Skeletal muscle tissue (tissue), 5 donors: ENCODE results near the gene PKIB. TPM values are rescaled to one million over a fixed set of nuclear protein-coding genes. Genes with fewer than 3 reads are reported as not detected.

Experiments used
- H3K27ac ChIP-seq: one replicate; pipeline ENCODE4 v1.7.0; 2013; ENCODE audit warnings: mild to moderate bottlenecking, low read depth, low read length, inconsistent platforms
- H3K27me3 ChIP-seq, 3 donors: one replicate each; pipeline ENCODE4 v1.7.0; 2013; ENCODE audit warnings: low read length in 3 of 3; ENCODE audit not compliant: control insufficient read depth in 3 of 3, insufficient read depth in 3 of 3
- H3K36me3 ChIP-seq, 3 donors: one replicate each; pipeline ENCODE4 v1.7.0; 2013; ENCODE audit warnings: low read length in 3 of 3; ENCODE audit not compliant: control insufficient read depth in 3 of 3, insufficient read depth in 3 of 3
- H3K4me1 ChIP-seq, 3 donors: one replicate each; pipeline ENCODE4 v1.7.0; 2013; ENCODE audit warnings: low read length in 3 of 3, mild to moderate bottlenecking in 3 of 3; ENCODE audit not compliant: control insufficient read depth in 3 of 3, insufficient read depth in 3 of 3
- H3K4me3 ChIP-seq, 3 donors: one replicate each; pipeline ENCODE4 v1.7.0; 2013; ENCODE audit warnings: low read length in 3 of 3
- H3K9ac ChIP-seq, 3 donors: one replicate each; pipeline ENCODE4 v1.7.0; 2013; ENCODE audit warnings: low read length in 3 of 3, mild to moderate bottlenecking in 3 of 3, moderate library complexity in 2 of 3, low read depth in 1 of 3
- H3K9me3 ChIP-seq, 3 donors: one replicate each; pipeline ENCODE4 v1.7.0; 2013; ENCODE audit warnings: low read length in 3 of 3; ENCODE audit not compliant: control insufficient read depth in 3 of 3
- small RNA-seq: library from RNA; depleted of rRNA; stranded (forward); fragments of <200 nt; gene quantifications from one replicate; pipeline ENCODE3, GENCODE V24; 2014
- total RNA-seq: library from RNA; depleted of rRNA; stranded (reverse); fragments of >200 nt; gene quantifications from one replicate; pipeline ENCODE4 v1.2.3, GENCODE V29; 2014
- donor health status: Osteomylitis.

Gene PKIB
- total RNA-seq, 1 donor from 2014 or later: not detected

- Histone ChIP-seq H3K27ac (no peak overlapping the region), H3K36me3 (no peaks in the 10 kb centered on the region), H3K4me3 (no peak overlapping the region), H3K4me1 (no peaks in the 10 kb centered on the region), H3K9me3 (no peaks in the 10 kb centered on the region), H3K9ac (no peak overlapping the region), H3K27me3 (no peaks in the 10 kb centered on the region)
Observed at GRCh38 chr6:122758927-122759334, 148.7 kb downstream of the PKIB start.

- no peaks in the 10 kb centered on the region for H3K9me3 ChIP-seq
- H3K27me3 ChIP-seq: no peaks in the 10 kb centered on the region
- H3K9ac ChIP-seq: no peak overlapping the region
- H3K4me3 ChIP-seq: no peak overlapping the region
- no peaks in the 10 kb centered on the region for H3K36me3 ChIP-seq
- no peaks in the 10 kb centered on the region for H3K4me1 ChIP-seq
- H3K27ac ChIP-seq: no peak overlapping the region
Observed at GRCh38 chr6:122760330-122760729, 150.1 kb downstream of the PKIB start.

DNA sequence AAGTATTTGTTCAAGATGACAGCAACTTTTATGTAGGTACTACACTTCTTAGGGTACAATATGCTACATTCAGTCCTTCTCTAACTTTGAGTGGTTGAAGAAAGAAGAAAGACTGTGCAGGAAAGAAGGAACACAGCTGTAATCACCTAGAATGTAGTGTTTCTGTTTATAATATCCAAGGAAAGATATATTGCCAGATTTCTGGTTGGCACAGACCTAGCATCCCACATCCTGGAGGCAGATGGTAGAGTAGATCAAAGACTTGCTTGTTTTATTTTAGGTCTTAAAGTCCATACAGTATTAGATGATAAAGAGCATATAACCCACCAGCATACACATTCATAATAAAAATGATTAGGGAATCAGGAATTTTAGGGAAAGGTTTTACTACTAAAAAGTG lies 156.1 kb downstream of the PKIB start:
- Histone ChIP-seq H3K4me3 (no peak overlapping the region), H3K9ac (no peak overlapping the region), H3K27ac (no peak overlapping the region), H3K27me3 (no peaks in the 10 kb centered on the region), H3K9me3 (no peaks in the 10 kb centered on the region), H3K36me3 (no peaks in the 10 kb centered on the region), H3K4me1 (no peaks in the 10 kb centered on the region)

- H3K4me1 ChIP-seq: no peaks in the 10 kb centered on the region
- H3K9me3 ChIP-seq: no peaks in the 10 kb centered on the region
- no peak overlapping the region for H3K9ac ChIP-seq
- no peak overlapping the region for H3K4me3 ChIP-seq
- H3K36me3 ChIP-seq: no peaks in the 10 kb centered on the region
- no peaks in the 10 kb centered on the region for H3K27me3 ChIP-seq
- H3K27ac ChIP-seq: no peak overlapping the region
Observed at GRCh38 chr6:122770835-122771601, 160.8 kb downstream of the PKIB start.

GRCh38 chr6:122772724-122773415 lies 162.7 kb downstream of the PKIB start:
- no peak overlapping the region for H3K9ac ChIP-seq
- H3K4me1 ChIP-seq: no peaks in the 10 kb centered on the region
- H3K27me3 ChIP-seq: no peaks in the 10 kb centered on the region
- H3K36me3 ChIP-seq: no peaks in the 10 kb centered on the region
- no peaks in the 10 kb centered on the region for H3K9me3 ChIP-seq
- H3K27ac ChIP-seq: no peak overlapping the region
- no peak overlapping the region for H3K4me3 ChIP-seq

Small RNA genes lying within 50 kb of the gene (small RNA-seq; reads per million reads assigned to genes)
- not detected for gene RN7SL564P

Other genes starting within 250 kb of the PKIB start
- 37.1 TPM for gene HSF2, start 210.8 kb upstream of the PKIB start, total RNA-seq
- gene SERINC1, start 138.6 kb upstream of the PKIB start, total RNA-seq: 176 TPM
- gene FABP7, start 169.3 kb downstream of the PKIB start, total RNA-seq: not detected
- 11.0 TPM for gene SMPDL3A, start 178.9 kb downstream of the PKIB start, total RNA-seq